ENCODE data around the gene PRM3. TPM values are rescaled to one million over a fixed set of nuclear protein-coding genes. Genes with fewer than 3 reads are reported as not detected.

The PRM3 gene
- total RNA-seq, 1 experiment from 2014 or later = not detected

DNA sequence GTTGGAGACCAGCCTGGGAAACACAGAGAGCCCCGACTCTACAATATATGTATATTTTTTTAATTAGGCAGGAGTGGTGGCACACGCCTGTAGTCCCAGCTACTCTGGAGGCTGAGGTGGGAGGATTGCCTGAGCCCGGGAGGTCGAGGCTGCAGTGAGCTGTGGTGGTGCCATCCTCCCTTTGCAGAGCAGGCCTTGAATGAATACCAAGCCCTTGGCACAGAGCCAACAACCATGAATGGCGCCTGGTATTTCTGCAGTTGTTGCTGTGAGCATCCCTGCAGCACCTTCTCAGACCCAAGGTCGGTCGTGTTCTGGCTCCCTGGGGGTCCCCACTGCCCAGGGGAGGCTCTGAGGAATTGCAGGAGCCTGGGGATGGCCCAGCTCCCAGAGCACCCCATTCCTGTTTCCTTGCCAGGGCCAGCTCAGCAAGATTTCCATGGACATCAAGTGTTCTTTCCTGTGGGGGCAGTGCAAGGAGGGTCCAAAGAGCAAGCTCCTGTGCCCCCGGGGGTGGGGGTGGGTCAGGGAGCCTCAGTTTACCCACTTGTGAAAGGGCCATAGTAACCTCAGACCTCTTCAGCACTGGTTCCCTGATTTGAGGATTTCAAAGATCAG, 46.2 kb upstream of the PRM3 start:
- Histone ChIP-seq H3K4me2 (ENCODE audit: insufficient read depth, insufficient read length, low read length) (no peak overlapping the region), H3K9ac (ENCODE audit: extremely low read depth, insufficient read length, low read length) (no peak overlapping the region), H2AK5ac (ENCODE audit: insufficient read length, low read length) (no peak overlapping the region), H3K79me1 (ENCODE audit: insufficient read depth, low read depth, low read length, poor library complexity, severe bottlenecking) (no peaks in the 10 kb centered on the region), H3T11ph (ENCODE audit: low read length) (no peak overlapping the region), H3K18ac (ENCODE audit: insufficient read length, low read depth, low read length) (no peak overlapping the region), H3K23ac (ENCODE audit: insufficient read length, low read depth, low read length) (no peak overlapping the region), H3K27me3 (ENCODE audit: insufficient read depth, low read length) (no peaks in the 10 kb centered on the region), H4K5ac (ENCODE audit: insufficient read length, low read depth, low read length) (no peak overlapping the region), H3K23me2 (ENCODE audit: insufficient read length, low read depth, low read length, poor library complexity, severe bottlenecking) (no peaks in the 10 kb centered on the region), H4K20me1 (ENCODE audit: control insufficient read depth, insufficient read depth, insufficient read length) (no peaks in the 10 kb centered on the region), H3K4ac (ENCODE audit: low read depth, low read length) (no peak overlapping the region), H3K9me3 (ENCODE audit: control insufficient read depth, low read depth, low read length) (no peaks in the 10 kb centered on the region), H2BK20ac (ENCODE audit: low read depth, low read length, poor library complexity, severe bottlenecking) (no peak overlapping the region), H3K56ac (ENCODE audit: insufficient read length, low read depth, low read length) (no peak overlapping the region), H2BK120ac (ENCODE audit: low read depth, low read length, poor library complexity, severe bottlenecking) (no peak overlapping the region), H2AFZ (ENCODE audit: low read length) (no peak overlapping the region), H2BK15ac (ENCODE audit: low read depth, low read length) (no peak overlapping the region), H3K4me1 (ENCODE audit: insufficient read depth, low read length) (peaks cover 4% of the 10 kb centered on the region; the same call in 1 of the 2 replicates), H3K14ac (ENCODE audit: insufficient read depth, low read length) (no peak overlapping the region), H2BK12ac (ENCODE audit: insufficient read length, low read depth, low read length) (no peak overlapping the region), H4K8ac (replicated peaks; ENCODE audit: insufficient read length, low read depth, low read length) (no peak overlapping the region), H4K91ac (ENCODE audit: insufficient read length, low read depth, low read length) (no peak overlapping the region), H2BK5ac (ENCODE audit: insufficient read length, low read length) (no peak overlapping the region), H3K27ac (ENCODE audit: insufficient read length, low read depth, low read length) (no peak overlapping the region), H3K79me2 (ENCODE audit: insufficient read depth, low read length) (no peaks in the 10 kb centered on the region; the same call in 1 of the 2 replicates)
- TF ChIP-seq, protein P1, sequence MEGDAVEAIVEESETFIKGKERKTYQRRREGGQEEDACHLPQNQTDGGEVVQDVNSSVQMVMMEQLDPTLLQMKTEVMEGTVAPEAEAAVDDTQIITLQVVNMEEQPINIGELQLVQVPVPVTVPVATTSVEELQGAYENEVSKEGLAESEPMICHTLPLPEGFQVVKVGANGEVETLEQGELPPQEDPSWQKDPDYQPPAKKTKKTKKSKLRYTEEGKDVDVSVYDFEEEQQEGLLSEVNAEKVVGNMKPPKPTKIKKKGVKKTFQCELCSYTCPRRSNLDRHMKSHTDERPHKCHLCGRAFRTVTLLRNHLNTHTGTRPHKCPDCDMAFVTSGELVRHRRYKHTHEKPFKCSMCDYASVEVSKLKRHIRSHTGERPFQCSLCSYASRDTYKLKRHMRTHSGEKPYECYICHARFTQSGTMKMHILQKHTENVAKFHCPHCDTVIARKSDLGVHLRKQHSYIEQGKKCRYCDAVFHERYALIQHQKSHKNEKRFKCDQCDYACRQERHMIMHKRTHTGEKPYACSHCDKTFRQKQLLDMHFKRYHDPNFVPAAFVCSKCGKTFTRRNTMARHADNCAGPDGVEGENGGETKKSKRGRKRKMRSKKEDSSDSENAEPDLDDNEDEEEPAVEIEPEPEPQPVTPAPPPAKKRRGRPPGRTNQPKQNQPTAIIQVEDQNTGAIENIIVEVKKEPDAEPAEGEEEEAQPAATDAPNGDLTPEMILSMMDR (conservative IDR thresholded peaks at IDR 0.05) = no peak
- no peaks in the 10 kb centered on the region; the same call in 1 of the 2 replicates for H3K27me3 Mint-ChIP-seq (ENCODE audit: low read depth)
- peaks cover 0 to 4% of the 10 kb centered on the region in 2 experiments; a peak in 2 of 5 replicates for H3K9me3 Mint-ChIP-seq
- no CpG with 5 or more reads among the region's 8 CpGs for WGBS (ENCODE audit: extremely low coverage, insufficient read length, low lambda C conversion rate)
- peak overlapping the region in 1 of 3 experiments; percentile 65; a peak in 1 of 7 replicates for H3K27ac Mint-ChIP-seq
- H3K4me3 Mint-ChIP-seq = no peak overlapping the region; a peak in 1 of 5 replicates
- peaks cover 33% of the 10 kb centered on the region in 2 experiments for H3K4me1 Mint-ChIP-seq
- DNase-seq = no peak
- peaks cover 5 to 6% (median 5%) of the 10 kb centered on the region in 3 experiments; a peak in 4 of 7 replicates for H3K36me3 Mint-ChIP-seq (ENCODE audit: insufficient read depth in 1 of 3, low read depth in 3 of 3)

All from H9 (cell line).